ELR (cell line): ENCODE data around the gene PAOX.

ENCODE experiments used
- DNase-seq: peaks from one replicate; pipeline ENCODE4 v3.0.0-alpha.2; 2015; ENCODE audit warnings: low read depth

Gene PAOX

DNA sequence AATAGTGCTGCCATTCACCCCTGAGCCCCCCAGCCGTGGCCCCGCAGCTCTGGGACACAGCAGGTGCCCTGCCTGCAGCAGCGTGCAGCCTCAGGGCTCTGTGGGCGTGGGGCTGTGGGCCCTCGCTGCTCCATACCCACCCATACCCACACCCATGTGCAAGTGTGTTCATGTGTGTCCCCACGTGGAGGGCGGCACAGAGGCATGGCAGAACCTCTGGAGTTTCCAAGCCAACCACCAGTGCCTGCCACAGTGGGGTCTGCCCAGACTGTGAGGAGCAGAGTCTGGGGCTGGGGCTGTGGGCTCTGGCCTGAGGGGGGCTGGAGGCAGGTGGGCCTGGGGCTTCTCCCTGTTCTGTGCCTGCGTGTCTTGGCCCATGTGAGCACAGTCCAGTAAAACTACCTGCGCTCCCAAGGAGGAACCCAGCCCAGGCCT, 29.5 kb upstream of the PAOX start:
- DNase-seq, result no peak

DNA sequence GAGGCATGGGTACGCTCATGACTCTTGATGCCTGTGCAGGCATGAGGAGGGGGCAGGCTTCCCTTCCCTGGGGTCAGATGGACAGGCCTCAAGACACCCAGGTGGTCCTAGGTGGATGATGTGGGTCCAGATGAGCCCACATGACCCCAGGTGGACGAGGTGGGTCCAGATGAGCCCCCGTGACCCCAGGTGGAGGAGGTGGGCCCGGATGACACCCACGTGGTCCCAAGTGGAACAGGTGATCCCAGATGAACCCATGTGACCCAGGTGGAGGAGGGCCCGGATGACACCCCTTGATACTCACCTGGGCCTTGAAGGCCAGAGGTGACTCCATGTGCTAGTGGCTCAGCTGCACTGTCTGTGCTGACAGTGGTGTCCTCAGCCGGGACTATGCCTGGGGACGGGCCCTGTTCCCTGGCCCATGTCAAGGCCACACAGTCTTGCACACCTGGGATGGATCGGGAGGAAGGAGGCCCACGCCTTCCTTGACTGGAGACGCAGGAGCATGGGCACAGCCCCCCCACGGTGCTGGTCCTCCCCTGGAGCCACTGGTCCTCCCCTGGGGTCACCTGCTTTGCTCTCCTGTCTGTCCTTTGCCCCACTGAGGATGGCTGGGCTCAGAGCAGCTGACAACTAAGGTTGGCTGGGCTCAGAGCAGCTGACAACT, 28.6 kb upstream of the PAOX start:
- no peak for DNase-seq

DNA sequence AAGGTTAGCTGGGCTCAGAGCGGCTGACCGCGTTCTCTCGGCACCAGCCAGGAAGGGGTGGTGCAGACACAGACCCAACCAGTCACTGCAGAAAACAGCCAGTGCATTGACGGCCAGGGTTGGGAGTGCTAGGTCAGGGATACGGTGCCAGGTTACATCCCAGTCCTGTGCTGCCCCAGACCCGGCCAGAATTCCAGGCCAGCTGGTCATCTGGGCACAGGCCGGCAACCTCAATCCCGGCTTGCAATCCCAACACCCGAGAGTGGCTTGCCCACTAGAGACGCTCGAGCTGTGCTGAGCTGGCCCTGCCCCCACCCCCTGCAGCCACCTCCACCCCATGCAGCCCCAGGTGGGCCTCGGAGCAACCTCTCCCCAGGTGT, 28.1 kb upstream of the PAOX start:
- no peak for DNase-seq

DNA sequence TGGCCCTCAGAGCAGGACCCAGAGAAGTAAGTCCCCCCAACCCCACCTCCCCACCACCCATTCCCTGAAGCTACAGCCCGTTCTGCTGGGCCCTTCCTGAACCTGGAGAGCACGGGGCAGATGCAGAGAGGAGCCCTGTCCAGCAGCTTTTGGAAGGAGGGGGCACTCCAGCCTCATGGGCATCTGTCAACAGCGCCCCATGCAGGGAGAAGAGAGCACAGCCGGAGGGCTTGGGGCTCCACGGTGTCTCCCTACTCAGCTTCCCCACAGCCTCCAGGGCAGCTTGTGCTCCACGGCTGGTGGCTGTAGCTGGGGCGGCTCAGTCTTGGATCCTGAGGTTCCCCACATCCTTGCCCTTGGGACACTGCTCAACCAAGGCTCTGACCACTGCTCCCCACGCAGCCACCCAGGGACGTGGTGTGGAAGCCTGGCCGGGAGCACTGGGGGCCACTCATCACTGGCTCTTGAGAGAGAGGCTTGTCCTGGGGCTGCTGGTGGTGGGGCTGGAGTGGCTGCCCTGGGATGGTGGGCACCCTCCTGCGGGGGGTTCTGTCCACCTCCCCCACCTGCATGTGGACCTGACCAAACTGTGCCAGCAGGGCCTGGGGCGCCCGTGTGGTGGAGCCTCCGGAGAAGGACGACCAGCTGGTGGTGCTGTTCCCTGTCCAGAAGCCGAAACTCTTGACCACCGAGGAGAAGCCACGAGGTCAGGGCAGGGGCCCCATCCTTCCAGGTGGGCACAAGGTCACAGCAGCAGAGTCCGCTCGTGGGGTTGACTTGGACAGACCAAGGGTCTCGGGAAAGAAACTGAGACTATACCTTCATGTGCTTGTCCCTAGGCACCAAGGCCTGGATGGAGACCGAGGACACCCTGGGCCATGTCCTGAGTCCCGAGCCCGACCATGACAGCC, 27.4 kb upstream of the PAOX start:
- no peak for DNase-seq

DNA sequence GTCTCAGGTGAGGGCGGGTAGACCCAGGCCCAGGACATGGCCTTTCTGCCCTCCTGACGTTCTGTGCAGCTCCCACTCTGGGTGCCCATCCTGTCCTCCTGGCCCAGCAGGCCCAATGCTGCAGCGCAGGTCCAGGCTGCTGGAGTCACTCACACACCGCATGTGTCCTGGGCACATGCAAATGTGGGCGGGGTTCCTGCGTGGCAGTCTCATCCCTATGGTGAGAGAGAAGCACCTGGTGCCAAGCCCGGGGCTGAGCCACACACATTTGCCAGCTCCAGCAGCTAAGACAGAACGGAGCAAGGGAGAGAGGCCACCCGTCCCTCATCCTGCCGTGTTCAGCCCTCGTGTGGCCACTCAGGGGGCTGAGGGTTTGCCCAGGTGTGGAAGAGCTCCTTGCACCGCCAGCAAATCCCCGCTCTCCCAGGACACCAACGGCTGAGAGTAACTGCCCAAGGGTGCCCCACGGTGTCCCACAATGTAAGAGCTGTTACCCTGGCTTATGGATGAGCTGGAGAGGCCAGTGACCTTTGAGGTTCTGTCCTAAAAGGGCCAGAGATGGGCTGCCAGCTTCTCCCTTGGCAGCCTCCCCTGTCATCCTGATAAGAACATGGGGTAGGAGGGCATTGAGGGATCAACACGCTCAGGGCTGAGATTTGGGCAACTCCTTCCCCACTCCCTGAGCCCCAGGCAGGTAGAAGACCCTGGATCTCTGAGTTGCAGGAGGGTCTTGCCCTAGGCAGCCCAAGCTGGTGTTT, 25.7 kb upstream of the PAOX start:
- DNase-seq, result no peak

DNA sequence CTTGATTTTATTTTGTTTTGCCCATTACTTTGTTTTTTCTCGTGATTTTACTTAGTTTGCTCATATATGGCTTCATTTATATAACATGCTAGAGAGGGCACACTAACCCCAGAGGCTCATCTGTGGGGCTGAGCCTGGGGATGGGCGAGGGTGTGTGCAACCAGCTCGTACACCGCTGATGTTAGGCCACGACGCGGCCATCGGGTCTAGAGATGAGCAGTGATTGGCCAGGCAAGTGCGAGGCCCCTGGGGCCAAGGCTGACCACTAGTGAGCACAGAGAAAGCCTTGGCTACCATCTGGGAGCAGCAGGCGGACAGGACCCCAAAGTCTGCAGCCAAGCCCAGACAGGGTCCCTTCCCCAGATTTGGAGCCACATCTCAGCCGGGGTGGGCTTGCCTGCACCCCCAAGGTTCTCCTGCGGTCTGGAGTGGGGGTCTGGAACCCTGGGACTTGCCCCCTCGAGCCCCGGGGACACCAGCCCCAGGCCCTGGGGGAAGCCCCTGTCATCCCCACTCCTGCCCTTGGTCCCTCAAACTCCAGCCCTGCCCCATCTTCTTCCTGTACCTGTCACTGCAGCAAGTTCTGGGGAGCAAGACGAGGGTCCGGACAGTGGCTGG, 25.0 kb upstream of the PAOX start:
- no peak for DNase-seq

DNA sequence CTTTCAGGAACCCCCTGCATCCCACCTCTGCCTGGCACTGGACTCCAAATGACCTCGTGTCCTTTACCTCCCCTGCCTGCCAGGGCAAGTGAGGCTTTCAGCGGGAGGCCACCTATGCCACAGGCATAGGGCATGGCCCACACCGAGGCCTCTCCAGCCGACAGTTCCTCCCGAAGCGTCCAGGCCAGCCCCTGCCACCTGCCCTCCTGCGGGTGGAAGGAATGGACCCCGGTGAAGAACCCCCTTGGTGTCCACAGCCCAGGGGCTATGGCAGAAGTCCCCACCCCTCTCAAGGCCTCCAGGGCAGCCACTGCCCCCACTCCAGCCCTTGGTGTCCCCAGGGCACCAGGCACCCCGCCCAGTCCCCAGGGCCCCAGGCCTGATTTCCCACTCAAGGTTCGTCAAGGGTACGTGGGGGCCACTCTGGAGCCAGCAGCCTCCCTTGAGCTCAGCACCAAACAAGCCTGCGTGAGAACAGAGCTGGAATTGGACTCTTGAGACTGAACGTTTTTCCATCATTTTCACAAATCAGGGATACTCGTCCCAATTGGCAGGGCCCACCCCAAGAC, 24.3 kb upstream of the PAOX start:
- DNase-seq, result no peak

DNA sequence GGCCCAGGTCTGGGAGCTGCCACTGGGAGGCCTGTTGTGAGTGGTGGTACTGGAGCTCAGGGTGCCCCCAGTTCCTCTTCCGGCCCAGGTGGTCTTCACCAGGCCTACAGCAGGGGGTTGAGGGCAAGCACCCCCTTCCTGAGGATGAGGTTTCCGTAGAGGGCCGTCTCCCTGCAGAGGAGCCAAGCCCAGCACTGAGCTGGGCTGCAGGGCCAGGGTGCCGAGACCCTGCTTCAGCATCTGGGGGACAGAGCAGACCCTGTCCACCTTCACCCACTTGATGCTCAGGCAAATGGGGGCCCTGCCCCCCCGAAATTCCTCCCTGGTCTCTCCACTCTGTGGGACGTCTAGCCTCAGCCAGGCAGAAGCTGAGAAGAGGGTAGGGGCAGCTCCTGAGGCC, 23.8 kb upstream of the PAOX start:
- DNase-seq, result no peak

DNA sequence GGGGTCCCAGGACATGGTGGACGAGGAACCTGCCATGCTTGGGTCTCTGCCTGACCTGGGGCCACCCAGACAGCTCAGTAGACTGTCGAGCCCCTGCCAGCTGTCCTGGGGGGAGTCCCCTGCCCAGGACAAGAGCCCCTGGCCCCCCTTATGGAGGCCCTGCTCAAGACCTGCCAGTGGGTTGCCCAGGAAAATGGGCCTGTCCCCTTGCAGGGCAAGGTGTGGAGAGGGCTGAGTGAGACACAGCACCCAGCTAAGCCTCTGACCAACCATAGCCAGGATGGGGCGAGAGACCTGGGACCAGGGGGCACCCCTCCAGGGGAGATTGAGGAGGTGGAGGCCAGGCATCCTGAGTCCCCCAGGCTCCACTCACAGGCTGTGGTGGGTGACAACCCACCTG, 23.1 kb upstream of the PAOX start:
- DNase-seq, result no peak

DNA sequence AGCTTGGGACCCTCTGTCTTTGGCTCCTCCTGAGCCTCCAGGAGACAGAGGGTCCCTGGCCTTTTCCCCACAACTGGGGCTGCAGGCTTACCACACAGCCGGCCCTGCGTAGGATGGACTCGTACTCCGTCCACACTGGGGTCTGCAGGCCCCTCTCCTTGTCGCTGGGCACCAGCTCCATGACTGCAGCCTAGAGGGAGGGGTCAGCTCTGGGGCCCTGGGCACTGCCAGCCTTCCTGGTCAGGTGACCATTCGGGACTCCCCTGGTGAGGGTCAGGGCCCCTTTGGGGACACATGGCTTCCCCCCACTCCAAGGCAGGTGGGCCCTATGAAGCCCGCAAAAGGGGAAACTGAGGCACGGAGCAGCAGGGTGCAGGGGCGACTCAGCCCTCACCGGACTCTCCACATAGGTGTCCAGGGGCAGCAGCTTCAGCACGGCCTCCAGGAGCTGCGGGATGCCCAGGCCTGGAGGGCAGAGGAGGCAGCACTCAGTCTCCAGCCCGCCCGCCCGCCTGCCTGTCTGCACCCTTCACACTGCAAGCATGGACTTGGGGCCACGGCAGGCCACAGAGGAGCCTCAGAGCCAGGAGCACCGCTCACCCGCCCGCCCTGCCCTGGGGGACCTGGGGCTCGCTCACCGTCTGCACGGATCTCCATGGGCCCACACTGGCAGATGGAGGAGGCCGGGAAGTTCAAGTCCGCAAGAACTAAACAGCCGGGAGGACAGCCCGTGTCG, 22.3 kb upstream of the PAOX start:
- no peak for DNase-seq

DNA sequence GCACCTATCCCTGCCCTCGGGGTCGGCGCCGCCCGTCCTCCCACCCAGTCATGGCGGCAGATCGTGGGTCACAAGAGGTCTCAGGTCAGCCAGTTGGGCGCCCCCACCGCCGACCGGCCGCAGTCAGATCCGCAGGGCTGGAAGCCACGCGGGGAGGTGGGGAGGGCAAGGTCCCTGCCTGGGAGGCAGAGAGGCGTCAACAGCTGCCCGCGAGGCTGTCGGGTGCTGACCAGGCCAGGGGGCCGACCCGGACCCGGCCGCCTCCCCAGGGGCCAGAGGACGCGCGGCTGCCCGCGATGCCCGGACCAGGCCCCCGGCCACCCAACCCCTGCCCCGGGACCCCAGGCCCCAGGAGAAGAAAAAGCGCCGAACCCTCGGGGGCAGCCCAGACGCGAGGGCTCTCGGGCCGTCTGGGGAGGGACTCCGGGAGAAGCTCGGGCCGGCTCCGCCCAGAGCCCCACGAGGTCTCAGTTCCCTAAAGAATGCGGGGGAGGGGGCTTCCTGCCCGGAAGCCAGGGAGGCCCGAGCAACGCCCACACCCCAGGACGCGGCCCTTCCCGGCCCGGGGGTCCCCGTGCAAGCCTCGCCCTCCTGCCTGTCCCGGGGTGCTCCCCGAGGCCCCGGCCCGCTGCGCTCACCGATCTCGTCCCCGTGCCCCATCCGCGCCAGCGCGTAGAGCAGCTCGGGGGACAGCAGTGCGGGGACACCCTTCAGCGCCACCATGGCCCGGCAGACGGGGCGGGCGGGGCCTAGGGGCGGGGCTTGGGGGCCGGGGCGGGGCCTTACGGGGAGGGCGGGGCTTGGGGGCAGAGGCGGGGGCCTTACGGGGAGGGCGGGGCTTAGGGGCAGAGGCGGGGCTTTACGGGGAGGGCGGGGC, 21.5 kb upstream of the PAOX start, which contains the start of gene FUOM:
Gene FUOM, minus strand, starts transcription at position 735 of the 877 bp plus-strand sequence. Its CDS starts 12 bp downstream, at position 723.
- peak; percentile 47 for DNase-seq

DNA sequence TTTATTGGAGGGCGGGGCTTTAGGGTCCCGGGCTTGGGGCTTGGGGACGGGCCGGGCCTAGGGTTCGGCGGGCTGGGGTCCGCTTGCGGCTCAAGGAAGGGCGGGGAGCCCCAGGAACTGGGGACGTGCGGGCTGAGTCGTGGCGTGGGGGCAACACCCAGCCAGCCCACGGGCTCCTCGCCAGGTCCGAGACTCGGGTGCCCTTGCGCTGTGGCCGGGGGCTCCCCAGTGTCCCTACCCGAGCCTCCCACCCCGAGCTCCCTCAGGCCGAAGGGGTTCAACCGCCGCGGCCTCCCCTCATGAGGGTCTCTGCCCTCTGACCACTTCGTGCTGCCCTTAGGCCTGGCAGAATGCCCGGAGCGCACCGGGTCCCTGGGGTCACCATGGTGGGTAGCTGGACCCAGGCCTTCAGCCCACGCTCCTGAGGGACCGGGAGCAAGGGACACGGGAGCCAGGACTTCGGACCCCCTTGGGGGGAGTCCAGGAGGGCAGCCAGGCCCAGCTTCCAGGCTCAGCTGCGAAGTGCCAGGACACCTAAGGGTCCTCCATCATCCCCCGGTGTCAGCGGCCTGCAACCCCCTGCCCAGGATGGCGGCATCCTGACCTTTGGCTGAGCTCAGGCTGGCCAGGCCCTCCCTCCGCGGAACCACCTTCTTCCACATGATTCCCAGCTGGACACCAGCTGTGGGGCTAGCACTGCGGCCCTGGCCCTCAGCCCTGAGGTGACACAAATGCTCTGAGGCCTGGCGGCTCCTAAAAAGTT, 20.7 kb upstream of the PAOX start:
- DNase-seq, result no peak

DNA sequence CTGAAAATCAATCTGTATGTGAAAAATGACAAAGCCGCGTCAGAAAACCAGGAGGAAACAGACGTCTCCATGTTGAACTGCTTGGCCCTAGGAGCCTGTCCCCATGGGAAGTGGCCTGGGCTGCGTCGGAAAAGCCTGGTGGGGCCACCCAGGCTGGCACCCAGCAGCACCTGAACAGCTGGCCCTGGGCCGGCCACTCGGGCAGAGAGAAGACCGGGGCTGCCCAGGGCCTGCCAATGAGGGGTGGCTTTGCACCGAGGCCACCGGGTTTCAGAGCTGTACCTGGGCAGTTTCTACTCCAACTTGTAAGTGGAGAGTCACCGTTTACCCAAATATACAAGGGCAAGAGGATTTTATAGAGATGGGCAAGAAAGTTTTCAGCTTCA, 20.1 kb upstream of the PAOX start:
- no peak for DNase-seq

DNA sequence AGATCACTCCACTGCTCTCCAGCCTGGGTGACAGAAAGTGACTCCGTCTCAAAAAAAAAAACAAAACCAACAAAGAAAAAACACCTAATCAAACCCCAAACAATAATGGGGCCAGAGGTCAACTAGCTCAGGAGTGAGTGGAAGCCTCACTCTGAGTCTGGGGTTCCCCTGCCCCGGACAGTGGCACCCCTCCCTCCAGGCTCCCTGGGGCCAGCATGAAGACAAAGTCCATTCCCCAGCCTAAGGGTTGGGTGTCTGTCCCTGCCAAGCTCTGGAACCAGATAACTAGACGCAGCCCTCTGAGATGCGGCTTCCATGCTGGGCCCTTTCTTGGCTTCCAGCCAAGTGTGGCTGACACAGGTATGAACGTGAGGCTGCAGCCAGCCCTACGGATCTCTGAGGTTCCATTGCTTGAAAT, 19.5 kb upstream of the PAOX start:
- no peak for DNase-seq

DNA sequence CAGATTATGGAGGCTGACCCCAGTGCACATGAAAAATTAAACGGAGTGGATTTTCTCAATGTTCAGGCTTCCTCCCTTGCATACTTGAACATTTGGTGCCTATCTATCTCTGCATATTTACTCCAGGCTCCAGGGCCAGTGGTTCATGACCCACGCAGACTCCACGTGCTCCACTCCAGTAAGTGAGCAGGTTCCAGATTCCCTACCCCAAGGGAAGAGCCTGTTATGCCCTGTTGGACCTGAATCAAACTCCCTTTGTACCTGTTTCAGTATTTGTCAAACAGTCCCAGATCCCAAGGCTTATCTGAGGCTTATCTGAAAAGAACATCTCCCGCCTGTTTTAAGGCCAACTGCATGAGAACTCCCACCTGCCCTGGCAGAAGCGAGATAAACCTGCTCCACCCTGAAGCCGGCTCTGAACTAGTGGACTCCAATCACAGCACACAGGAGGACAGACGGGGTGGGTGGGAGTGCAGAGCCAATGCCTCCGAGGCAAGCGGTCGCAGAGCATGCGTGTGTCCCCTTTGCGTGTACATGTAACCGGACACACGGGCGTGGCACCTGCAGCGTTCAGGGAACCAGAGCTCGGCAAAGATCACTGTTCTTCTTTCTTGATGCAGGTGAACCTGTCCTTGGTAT, 19.0 kb upstream of the PAOX start:
- DNase-seq, result no peak

DNA sequence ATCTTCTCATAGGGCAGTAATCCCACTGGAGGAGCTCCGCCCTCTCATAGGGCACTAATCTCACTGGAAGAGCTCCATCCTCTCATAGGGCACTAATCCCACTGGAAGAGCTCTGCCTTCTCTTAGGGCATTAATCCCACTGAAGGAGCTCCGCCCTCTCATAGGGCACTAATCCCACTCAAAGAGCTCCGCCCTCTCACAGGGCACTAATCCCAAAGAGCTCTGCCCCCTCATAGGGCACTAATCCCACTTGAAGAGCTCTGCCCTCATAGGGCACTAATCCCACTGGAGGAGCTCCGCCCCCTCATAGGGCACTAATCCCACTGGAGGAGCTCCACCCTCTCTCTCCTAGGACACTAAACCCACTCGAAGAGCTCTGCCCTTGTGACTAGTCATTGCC, 17.8 kb upstream of the PAOX start:
- no peak for DNase-seq

DNA sequence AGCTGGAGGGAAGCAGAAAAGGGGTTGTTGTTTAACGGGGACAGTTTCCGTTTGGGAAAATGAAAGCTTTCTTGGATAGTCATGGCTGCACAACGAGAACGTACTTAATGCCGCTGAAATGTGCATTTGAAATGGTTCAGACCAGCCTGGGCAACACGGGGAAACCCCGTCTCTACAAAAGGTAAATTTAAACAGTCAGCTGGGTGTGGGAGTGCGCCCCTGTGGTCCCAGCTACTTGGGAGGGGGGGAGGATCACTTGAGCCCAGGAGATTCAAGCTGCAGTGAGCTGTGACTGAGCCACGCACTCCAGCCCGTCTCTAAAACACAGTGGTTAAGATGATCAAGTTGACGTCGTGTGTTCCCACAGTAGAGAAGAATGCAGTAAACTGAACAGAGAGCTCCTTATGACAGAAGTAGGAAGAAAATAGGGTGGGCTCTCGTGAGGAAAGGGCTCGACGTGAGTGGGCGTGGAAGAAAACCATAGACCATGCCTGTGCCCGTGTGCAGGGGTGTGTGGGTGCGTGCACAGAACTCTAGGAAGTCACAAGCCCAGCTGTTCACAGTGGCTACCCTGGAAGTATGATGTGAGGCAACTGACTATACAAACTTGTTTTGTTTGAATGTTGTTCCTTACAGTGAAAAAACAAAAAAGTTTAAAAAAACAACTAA, 17.2 kb upstream of the PAOX start:
- no peak for DNase-seq

DNA sequence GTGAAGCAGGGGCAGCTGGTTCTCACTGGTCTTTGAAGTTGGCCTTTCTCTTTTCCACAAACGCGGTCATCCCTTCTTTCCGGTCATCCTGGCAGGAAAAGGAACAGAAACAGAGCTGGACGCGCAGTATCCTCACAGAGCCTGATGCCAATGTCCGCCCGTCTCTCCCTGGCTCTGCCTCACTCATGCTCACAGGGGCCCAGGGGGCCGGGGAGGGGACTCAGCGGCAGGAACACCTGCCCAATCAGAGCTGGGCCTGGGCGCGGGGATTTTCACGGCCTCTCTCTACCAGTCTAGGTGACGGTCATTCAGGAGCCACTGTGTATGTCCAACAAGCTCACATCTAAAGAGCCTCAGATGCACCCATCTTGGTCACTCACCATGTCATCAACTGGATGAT, 16.2 kb upstream of the PAOX start:
- DNase-seq, result no peak
